Body of pancreas (tissue), 4 donors: ENCODE measurements around the gene ANKRD13D. TPM values are rescaled to one million over a fixed set of nuclear protein-coding genes. Genes with fewer than 3 reads are reported as not detected.

ENCODE experiments used
- ATAC-seq: fragments of 150-250 bp; one replicate; pipeline ENCODE4 v1.9.1; 2016
- DNase-seq, 4 donors: peaks; one replicate each; pipeline ENCODE4 v3.0.0-alpha.2; 2019
- H3K27ac ChIP-seq, 4 donors: fragments of 200-600 bp; sonication (generic); 1 replicate in 3 of 4; 2 replicates in 1 of 4; pipeline versions ENCODE4 v1.5.1 to v1.6.1; 2016 to 2019; ENCODE audit warnings: mild to moderate bottlenecking in 1 of 4, mixed read lengths in 1 of 4, moderate library complexity in 1 of 4
- H3K27me3 ChIP-seq, 2 donors: fragments of 200-600 bp; sonication (generic); one replicate each; pipeline ENCODE4 v1.6.0; 2016; ENCODE audit warnings: mild to moderate bottlenecking in 1 of 2
- H3K36me3 ChIP-seq, 2 donors: fragments of 200-600 bp; sonication (generic); replicated peaks in 1 of 2; 2 replicates each; pipeline ENCODE4 v1.5.1; 2016; ENCODE audit warnings: low read depth in 2 of 2; ENCODE audit not compliant: insufficient read depth in 1 of 2
- H3K4me1 ChIP-seq: fragments of 200-600 bp; sonication (generic); one replicate; pipeline ENCODE4 v1.6.0; 2016
- H3K4me3 ChIP-seq, 2 donors: fragments of 200-600 bp; sonication (generic); 1 replicate in 1 of 2; 2 replicates in 1 of 2; pipeline ENCODE4 v1.5.1; 2016 to 2019
- H3K9me3 ChIP-seq, 3 donors: fragments of 200-600 bp; sonication (generic); 1 replicate in 2 of 3; 2 replicates in 1 of 3; pipeline ENCODE4 v1.5.1; 2016
- POLR2A ChIP-seq, 3 donors: fragments of 450-650 bp; IDR thresholded peaks; one replicate each; pipeline ENCODE4 v1.6.1; 2016; ENCODE audit warnings: antibody characterized with exemption in 3 of 3, mild to moderate bottlenecking in 2 of 3
- WGBS, 2 donors: methylation state at CpG; one replicate each; pipeline ENCODE4 v1.1.5; 2017; 5-methylcytosine and 5-hydroxymethylcytosine counted together
- intact Hi-C: fragments of 100-400 bp; cut with DNase I; formaldehyde crosslinking; loops from one replicate; pipeline ENCODE4 v1.15.1; 2023
- total RNA-seq, 2 donors: library from RNA; depleted of rRNA; stranded (reverse); fragments of >200 nt; gene quantifications; one replicate each; pipeline ENCODE4 v1.1.0, GENCODE V29; 2016
- TF ChIP-seq, protein P1 (sequence below), 7 experiments: fragments of 450-650 bp in 4 of 7; fragments of 200-600 bp in 3 of 7; sonication (generic) in 3 of 7; IDR thresholded peaks; one replicate each; pipeline ENCODE4 v1.5.1; 2016 to 2019; ENCODE audit warnings: antibody characterized with exemption in 7 of 7

ANKRD13D gene
- total RNA-seq, 2 donors from 2014 or later: 18.2 to 39.6 TPM

DNA sequence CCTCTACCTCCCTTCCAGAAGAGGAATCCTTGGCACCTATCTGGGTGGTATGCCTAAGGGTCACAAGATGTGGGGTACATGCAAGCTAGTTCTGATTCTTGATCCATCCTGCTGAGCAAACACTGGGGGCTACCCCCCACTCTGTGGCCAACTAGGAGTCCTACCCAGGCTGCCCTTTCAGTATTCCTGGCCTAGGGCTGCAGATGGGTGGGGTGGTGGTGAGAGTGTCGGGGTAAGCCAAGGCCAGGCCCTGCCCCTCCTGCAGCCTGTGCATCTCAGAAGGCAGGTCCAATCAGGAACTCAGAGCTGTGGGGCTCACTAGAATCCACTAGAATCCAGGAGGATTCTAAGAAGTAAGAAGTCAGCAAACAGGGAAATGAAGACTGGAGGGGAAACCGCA lies 25.1 kb downstream of the ANKRD13D start:
- Histone ChIP-seq H3K4me3 (no peak overlapping the region), H3K36me3 (peaks cover 0 to 2% of the 10 kb centered on the region in 2 donors), H3K27ac (no peak overlapping the region), H3K4me1 (peaks cover 14% of the 10 kb centered on the region), H3K27me3 (no peaks in the 10 kb centered on the region), H3K9me3 (no peaks in the 10 kb centered on the region)
- DNase-seq: no peak
- 65 to 66% methylated on average over 2 of the region's 2 CpGs for WGBS, 2 donors
- TF ChIP-seq POLR2A (IDR thresholded peaks at IDR 0.05): no peak
- TF ChIP-seq, protein P1, sequence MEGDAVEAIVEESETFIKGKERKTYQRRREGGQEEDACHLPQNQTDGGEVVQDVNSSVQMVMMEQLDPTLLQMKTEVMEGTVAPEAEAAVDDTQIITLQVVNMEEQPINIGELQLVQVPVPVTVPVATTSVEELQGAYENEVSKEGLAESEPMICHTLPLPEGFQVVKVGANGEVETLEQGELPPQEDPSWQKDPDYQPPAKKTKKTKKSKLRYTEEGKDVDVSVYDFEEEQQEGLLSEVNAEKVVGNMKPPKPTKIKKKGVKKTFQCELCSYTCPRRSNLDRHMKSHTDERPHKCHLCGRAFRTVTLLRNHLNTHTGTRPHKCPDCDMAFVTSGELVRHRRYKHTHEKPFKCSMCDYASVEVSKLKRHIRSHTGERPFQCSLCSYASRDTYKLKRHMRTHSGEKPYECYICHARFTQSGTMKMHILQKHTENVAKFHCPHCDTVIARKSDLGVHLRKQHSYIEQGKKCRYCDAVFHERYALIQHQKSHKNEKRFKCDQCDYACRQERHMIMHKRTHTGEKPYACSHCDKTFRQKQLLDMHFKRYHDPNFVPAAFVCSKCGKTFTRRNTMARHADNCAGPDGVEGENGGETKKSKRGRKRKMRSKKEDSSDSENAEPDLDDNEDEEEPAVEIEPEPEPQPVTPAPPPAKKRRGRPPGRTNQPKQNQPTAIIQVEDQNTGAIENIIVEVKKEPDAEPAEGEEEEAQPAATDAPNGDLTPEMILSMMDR (IDR thresholded peaks at IDR 0.05): no peak
- no peak for ATAC-seq
- intact Hi-C loops: loop anchor here (5.0 kb wide), 1 partner anchor 37 kb away; no protein-coding TSS in a partner anchor

DNA sequence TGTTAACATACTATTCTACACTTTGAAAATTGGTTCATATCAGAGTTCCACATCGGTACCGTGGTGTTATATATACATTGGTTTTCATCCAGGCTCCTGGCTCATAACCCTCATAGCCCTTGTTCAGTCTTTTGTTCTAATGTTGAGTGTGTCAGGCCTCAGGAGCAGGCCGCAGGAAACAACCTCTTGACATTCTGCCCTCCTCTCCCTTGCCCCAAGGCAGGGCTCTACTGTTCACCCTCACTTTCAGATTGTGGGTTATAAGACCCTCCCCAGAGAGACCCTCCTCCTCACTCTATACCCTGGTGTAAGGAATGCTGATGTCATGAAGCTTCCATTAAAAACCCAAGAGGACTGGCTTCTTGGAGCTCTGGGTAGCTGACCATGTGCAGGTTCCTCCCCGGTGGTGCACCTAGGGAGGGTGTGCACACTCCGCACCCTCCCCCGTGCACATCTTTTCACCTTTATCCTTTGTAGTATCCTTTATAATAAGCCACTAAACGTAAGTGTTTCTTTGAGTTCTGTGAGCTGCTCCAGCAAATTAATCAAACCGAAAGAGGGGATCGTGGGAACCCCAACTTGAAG lies 26.3 kb downstream of the ANKRD13D start:
- Histone ChIP-seq H3K36me3 (no peaks in the 10 kb centered on the region), H3K27ac (no peak overlapping the region), H3K4me3 (no peak overlapping the region), H3K9me3 (no peaks in the 10 kb centered on the region), H3K27me3 (no peaks in the 10 kb centered on the region), H3K4me1 (peaks cover 14% of the 10 kb centered on the region)
- TF ChIP-seq POLR2A (IDR thresholded peaks at IDR 0.05): no peak
- TF ChIP-seq, protein P1 (IDR thresholded peaks at IDR 0.05): no peak
- DNase-seq: no peak
- 70 to 77% methylated on average over 9 of the region's 9 CpGs for WGBS, 2 donors
- no peak for ATAC-seq
- intact Hi-C loops: no loop called here

DNA sequence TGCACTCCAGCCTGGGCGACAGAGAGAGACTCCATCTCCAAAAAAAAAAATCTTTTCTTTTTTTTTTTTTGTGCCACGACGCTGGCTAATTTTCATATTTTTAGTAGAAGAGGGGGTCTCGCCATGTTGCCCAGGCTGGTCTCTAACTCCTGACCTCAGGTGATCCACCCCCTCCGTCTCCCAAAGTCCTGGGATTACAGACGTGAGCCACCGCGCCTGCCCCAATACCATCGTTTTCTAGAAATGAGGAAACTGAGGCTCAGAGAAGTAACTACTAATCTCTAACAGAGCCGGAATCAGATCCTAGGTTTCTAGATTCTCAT lies 27.7 kb downstream of the ANKRD13D start:
- 0% methylated on average over 9 to 10 of the region's 10 CpGs for WGBS, 2 donors
- H3K4me3 ChIP-seq: peak overlapping the region; percentile 70 to 82
- ATAC-seq: no peak
- H3K4me1 ChIP-seq: peaks cover 14% of the 10 kb centered on the region
- H3K9me3 ChIP-seq: no peaks in the 10 kb centered on the region
- H3K27me3 ChIP-seq: no peaks in the 10 kb centered on the region
- no peak for DNase-seq
- intact Hi-C loops: no loop called here
- H3K36me3 ChIP-seq: no peaks in the 10 kb centered on the region
- TF ChIP-seq, protein P1 (IDR thresholded peaks at IDR 0.05): no peak
- no peak for TF ChIP-seq POLR2A (IDR thresholded peaks at IDR 0.05)
- peak overlapping the region; percentile 76 to 95 (median 88) for H3K27ac ChIP-seq

DNA sequence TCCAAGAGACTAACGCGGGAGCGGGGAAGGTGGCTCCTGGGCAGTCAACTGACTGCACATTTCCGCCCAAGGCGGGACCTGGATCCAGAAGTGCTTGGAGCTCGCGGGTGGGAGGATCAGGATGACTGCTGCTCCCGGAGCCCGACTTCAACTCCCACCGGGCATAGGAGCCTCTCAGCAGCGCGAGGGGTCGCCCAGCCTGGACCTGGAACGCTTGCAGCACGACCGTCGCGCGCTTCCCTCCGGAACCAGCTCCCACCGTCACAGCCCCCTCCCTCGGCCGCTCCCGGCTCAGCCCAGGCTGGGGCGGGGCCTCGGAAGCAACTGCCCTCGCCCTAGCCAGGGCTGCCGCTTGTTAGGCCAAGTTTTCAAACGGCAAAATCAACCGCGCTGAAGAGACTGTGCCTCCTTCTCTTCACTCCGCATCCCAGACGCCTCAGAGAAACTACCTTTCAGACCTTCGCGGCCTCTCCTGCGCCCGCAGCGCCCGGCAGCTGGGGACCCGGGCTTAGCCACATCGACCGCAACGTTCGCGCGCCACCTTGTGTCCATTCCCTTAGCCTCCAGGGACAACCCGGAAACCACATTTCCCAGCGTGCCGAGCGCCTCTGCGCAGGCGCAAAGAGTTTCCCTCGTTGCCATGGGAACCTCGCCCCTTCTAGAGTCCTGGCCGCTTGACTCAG lies 28.2 kb downstream of the ANKRD13D start:
- WGBS, 2 donors: 0 to 1% methylated on average over 43 to 55 of the region's 55 CpGs
- ATAC-seq (peak; percentile 94), DNase-seq (peak; percentile 97 to 99 (median 98))
- no peaks in the 10 kb centered on the region for H3K9me3 ChIP-seq
- intact Hi-C loops: no loop called here
- H3K27me3 ChIP-seq: no peaks in the 10 kb centered on the region
- peak; percentile 30 to 75 (median 69) for TF ChIP-seq POLR2A (IDR thresholded peaks at IDR 0.05)
- TF ChIP-seq, protein P1 (IDR thresholded peaks at IDR 0.05): peak; percentile 80 to 100 (median 99)
- no peaks in the 10 kb centered on the region for H3K36me3 ChIP-seq
- peaks cover 13% of the 10 kb centered on the region for H3K4me1 ChIP-seq
- peak overlapping the region; percentile 70 to 82 for H3K4me3 ChIP-seq
- peak overlapping the region; percentile 76 to 95 (median 88) for H3K27ac ChIP-seq
